HG02885 (cell line): Measurements from ENCODE around the gene AP3M1.
"Not testable (repeated sequence)": the region's sequence is repeated elsewhere in the genome, so short reads cannot be mapped to it uniquely, and the experiment has no call there.

Experiments
- ATAC-seq: cut with Tn5 transposase; IDR thresholded peaks from one replicate; pipeline ENCODE4 v1.9.1; 2021; ENCODE audit warnings: mild to moderate bottlenecking; ENCODE audit not compliant: unreplicated experiment, poor library complexity

AP3M1 gene, protein sequence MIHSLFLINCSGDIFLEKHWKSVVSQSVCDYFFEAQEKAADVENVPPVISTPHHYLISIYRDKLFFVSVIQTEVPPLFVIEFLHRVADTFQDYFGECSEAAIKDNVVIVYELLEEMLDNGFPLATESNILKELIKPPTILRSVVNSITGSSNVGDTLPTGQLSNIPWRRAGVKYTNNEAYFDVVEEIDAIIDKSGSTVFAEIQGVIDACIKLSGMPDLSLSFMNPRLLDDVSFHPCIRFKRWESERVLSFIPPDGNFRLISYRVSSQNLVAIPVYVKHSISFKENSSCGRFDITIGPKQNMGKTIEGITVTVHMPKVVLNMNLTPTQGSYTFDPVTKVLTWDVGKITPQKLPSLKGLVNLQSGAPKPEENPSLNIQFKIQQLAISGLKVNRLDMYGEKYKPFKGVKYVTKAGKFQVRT

DNA sequence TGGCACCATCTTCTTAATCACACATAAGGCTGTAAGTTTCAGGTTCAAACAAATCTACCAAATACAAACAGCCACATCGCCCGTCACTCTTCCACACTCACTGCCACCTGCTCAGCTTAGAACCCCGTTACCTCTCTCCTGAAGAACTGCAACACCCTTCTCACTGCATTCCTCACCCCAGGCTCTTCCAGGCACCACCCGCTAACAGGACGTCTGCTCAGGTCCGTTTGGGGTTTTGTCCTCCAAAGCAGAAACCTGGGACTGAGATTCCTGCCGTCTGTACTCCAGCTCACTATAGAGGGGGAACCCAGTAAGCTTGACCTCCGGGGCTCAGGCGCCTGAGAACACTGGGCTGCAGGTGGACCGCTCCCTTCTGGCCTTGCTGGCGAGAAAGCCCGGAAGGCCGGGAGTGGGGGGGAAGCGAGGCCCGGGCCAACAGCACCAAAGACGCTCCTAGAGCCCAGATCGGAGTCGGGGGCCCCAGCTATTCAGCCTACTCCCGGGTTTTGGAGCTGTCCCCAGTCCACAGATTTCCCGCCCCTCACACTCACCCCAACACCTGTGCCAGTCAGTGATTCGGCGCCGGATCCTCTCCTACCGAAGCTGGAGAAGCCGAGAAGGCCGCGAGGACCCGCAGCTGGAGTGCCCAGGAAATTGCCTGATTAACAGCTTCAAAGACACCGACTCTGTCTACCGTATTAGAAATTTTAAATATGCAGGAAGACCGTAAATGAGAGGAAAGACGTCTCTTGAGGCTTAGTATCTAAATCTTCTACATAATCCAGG lies at the start of gene AP3M1:
TSS of gene AP3M1 (minus strand) at position 625 of the 786 bp plus-strand sequence. CDS start 12,449 bp downstream, outside the sequence.
- ATAC-seq = peak; percentile 32

DNA sequence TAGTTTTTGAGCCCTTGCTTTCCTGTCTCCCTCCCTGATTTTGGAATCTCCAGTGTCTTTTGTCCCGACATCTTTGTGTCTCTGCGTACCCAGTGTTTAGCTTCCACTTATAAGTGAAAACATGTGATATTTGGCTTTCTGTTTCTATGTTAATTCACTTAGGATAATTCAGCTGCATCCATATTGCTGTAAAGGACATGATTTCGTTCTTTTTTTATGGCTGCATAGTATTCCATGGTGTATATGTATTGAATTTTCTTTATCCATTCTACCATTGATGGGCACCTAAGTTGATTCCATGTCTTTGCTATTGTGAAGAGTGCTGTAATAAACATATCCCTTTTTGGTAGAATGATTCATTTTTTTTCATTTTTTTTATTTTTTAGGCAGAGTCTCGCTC lies 48.7 kb upstream of the AP3M1 start:
- no peak for ATAC-seq

DNA sequence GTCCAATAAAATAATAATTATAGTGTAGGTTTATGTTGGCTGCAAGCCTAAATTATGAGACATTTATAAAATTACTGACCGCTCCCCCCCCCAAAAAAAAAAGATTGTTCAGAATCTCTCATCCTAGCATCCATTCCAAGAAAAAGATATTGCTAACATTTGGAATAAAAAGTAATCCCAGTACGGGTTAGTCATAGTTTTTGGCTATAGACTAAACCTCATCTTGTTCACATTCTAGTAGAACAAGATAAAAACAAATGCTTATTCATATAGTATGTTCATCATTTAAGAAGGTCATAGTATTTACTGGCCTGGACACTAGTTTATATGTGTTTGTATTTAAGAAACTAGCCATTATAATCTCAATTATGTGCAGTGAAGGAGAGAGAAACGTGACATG lies 44.4 kb upstream of the AP3M1 start:
- ATAC-seq = no peak

DNA sequence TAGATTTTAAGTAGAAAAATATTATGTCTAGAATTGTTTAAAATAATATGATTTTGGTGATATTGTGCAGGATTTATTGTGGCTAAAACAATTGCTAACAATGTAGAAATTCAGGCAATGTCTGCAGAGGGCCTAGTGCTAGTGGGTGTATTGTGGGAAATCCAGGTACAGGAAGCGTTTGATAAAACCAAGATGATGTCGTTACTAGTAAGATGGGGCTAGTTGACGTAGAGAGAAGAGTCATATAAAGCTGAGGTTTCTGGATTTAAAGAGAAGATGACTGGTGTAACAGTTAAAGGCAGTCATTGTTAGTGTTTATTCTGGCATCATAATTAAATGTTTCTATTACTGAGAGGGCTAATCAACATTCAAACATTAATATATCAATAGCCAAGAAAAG lies 43.9 kb upstream of the AP3M1 start:
- no peak for ATAC-seq

DNA sequence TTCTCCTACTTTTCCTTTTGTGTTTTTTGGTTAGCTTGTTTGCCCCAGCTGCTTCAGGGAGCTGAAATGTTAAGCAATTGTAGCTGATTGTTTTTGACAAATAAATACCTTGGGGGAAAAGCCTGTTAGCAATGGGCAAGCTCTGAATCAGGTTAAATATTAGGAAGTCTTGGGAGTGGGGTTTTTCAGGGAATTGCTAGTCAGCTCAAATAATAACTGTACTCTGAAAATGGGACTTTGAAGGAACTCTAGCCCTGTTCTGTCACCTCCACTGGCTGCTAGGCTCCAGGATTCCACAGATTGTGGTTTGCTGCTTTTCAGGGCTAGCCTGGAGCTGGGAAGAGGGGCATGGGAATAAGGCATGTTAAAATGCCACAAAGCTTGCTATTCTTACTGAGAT lies 39.9 kb upstream of the AP3M1 start:
- no peak for ATAC-seq

DNA sequence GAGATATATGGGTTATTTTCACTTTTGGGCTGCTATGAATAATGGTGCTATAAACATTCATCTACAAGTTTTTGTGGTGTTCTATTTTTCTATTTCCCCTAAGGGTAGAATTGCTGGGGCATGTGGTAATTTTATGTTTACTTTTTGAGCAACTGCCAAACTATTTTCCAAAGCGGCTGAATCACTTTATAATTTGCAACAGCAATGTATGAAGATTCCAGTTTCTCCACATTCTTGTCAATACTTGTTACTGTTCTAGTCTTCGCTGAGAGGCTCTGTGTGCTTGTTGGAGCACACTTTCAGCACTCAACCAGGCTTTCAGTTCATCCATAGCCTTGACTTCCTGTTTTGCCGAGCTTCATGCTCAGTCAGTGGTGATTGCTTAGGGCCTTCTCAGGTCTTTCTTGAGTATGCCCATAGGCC lies 39.4 kb upstream of the AP3M1 start:
- ATAC-seq = peak; percentile 62

DNA sequence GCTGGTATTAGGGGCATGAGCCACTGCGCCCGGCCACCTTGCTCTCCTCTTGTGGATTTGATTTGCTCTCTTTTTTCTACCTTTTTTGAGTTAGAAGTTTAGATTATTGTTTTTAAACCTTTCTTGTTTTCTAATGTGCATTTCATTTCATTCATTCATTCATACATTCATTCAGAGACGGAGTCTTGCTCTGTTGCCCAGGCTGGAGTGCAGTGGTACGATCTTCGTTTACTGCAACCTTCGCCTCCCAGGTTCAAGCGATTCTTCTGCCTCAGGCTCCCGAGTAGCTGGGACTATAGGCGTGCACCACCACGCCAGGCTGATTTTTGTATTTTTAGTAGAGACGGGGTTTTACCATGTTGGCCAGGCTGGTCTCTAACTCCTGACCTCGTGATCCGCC lies 38.0 kb upstream of the AP3M1 start:
- not testable (repeated sequence) for ATAC-seq

DNA sequence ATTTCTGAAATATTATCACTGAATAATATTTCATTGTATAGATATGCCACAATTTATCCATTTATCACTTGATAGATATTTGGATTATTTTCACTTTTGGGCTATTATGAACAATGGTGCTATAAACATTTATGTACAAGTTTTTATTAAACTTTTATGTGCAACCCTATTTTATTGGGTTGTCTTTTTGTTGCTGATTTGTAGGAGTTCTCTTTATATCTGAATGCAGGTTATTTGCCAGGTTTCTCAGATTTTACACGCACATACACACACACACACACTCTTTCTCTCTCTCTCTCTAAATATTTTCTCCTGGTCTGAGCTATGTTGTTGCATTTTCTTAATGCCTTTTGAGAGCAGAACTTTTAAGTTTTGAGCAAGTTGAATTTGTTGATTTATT lies 36.6 kb upstream of the AP3M1 start:
- no peak for ATAC-seq

DNA sequence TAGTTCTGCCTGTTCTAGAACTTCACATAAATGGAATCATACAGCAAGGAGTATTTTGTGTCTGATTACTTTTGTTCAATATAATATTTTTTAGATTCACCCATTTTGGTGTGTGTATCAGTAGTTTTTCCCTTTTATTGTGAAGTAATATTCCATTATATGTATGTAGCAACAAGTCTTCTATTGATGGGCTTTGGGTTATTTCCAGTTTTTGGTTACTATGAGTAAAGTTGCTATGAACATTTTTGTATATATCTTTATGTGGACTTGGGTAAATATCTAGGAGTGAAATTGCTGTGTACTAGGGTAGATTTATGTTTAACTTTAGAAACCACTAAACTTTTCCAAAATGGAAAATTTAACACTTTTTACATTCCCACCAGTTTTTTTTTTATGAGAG lies 36.0 kb upstream of the AP3M1 start:
- no peak for ATAC-seq

DNA sequence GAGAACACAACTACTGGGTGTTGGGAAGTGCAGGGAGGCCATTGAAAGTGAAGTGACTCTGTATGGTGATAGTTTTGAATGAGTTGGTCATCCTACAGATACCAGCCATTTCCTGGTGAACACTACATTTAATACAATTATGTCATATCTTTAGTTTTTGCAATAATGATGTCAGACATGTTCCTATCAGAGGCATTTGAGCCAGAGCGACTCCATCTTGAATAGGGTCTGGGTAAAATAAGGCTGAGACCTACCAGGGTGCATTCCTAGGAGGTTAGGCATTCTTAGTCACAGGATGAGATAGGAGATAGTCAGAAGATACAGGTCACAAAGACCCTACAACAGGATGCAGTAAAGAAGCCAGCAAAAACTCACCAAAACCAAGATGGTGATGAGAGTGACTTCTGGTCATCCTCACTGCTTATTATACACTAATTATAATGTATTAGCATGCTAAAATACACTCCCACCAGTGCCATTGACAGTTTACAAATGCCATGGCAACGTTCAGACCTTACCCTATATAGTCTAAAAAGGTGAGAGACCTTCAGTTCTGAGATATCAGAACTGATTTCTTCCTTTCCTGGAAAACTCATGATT lies 28.6 kb upstream of the AP3M1 start:
- ATAC-seq = no peak

DNA sequence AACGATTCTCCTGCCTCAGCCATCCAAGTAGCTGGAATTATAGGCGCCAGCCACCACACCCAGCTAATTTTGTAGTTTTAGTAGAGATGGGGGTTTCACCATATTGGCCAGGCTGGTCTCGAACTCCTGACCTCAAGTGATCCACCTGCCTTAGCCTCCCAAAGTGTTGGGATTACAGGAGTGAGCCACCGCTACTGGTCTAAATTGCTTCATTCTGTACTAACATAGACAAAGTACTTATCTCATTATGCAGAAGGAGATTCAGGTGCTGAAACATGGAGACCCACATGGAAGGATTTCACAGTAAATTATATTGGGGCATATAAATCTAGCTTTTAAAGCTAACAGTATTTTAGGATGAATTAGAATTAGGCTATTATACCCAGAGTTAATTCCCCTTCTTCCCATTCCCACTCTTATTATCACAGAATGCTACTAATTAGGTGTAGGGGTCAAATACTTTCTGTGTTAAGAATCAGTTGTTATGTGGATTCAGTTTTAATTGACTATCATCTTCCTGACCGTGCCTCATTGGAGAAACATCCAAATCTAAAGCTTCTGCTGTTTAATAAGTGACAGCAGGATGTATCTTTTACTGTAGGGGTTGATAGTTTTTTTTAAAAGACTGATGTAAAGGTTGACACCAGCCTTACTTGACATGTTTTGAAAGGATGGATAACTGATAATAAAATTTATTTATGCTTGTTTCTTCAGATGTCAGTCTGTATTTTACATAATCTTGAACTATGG lies 27.6 kb upstream of the AP3M1 start:
- no peak for ATAC-seq

DNA sequence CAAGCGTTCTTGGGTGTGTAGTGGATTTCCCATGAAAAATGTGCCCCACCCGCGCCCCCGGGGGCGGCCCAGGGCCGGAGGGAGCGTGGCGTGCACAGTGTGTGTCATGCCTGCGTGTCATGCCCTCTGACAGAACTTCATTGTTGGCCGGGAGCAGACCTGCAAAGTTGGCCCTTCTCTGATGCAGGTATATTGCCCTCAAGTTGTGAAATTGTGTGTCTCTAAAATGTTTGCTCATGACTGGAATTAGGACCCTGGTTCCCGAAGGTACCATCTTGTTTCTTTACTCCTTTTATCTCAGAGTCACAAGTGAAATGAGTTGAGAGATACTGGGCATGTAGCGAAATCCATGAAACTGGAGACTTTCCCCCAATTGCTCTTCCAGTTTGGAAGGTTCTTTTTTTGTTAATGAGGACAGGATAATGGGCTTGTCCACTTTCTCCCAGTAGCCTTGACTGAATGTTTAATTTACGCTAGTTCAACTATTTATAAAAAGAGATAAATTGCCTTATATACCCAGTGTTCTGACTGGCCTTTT lies 26.6 kb upstream of the AP3M1 start:
- ATAC-seq = peak; percentile 23

DNA sequence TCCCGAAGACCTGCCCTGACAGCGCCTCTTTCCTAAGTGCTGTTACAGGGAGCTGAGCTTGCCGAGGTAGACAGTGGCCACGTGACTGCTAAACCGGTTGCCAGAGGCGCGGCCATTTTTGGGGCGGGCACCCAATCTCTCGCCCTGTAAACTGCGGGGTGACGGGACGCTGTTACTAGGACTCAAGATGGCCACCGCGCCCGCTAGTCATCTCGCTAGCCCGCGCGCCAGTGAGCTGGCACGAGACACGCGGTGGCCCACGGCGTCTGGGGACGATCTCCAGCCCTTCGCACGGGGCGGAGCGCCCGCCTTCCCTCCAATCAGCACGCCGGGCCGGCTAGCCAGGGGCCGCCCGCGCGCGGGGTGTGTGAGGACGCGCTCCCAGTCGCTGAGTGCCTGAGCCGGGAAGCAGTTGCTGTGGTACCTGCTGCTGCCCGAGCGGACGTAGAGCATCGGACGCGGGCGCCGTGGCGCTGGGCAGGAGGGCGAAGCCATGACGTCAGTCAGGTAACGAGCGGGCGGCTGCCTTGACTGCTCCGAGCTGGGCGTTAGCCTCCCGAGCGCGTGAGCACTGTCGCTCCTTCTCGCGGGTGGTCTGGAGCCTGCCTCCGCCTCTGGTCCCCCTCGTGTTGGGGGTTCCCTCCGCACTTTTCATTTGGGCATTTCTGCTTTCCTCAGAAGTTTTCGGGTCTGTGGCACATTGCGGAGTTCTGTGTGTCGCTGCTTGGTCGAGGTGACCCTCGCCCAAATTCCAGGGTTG lies 25.9 kb upstream of the AP3M1 start:
- ATAC-seq = peak; percentile 90

DNA sequence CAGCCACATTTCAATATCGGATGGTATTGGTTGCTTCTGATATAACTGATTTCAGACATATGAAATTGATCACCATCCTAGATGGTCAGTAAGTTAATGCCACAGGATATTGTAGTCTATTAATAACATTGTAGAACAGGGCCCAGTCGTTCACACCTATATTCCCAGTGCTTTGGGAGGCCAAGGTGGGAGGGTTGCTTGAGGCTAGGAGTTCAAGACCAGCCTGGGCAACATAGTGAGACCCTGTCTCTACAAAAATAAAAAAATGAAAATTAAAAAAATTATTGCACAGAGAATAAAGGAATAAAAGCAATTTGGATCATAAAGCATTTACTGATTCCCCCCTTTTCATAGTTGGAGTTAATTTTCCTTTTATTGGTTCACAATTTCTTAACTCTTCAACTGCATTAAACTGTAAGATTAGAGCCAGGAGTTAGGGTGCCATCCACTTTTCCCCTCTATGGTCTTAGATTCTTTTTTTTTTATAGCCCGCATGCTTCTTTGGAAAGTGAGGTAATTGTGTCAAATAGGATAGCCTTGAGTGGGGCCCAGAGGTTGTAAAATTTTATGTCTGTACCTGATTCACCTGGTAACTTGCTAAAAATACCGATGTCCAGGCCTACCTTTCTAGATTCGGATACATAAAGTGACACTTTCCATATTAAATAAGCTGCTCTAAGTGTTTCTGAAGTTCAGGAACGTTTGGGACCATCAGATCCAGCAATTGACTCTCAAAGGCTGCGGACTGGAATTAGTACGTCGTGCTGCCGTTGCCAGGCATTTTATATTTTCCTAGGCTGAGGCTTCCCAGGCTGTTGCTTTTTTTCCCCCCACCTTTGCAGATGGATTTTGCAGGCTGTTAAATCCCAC lies 25.1 kb upstream of the AP3M1 start:
- no peak for ATAC-seq

DNA sequence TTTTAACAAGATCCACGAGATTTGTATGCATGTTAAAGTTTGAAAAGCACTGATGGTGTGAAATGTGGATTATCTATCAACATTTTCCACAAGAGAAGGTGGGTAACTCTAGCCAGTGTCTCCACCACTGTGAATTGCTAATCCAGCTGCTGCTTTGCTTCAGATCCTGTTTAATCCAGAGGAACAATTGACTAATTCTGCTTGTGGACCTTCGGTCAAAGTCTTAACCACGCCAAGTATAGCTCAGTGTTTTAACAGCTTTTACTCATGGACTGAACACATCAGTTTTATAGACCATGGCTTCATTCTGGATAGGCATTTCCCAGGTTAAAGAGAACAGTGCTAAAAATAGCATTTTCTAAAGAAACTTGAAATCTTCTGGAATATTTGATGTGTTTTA lies 23.9 kb upstream of the AP3M1 start:
- no peak for ATAC-seq

DNA sequence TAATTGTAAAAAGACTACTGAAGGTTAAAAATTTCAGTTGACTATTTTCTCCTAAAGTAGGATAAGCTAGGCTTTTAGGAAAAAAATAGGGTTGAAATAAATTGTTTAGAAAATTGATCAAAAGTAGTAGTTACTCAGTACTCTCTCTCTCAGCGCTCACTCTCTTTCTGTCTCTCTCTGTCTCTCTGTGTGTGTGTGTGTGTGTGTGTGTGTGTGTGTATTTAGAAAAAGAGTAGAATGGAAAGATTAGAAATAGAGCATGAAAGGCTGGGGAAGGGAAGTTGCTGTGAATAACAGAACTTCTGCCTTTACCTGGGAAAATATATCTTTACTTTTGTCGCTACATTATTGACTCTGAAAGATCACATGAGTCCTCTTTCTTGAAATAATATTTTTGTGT lies 21.0 kb upstream of the AP3M1 start:
- ATAC-seq = no peak

DNA sequence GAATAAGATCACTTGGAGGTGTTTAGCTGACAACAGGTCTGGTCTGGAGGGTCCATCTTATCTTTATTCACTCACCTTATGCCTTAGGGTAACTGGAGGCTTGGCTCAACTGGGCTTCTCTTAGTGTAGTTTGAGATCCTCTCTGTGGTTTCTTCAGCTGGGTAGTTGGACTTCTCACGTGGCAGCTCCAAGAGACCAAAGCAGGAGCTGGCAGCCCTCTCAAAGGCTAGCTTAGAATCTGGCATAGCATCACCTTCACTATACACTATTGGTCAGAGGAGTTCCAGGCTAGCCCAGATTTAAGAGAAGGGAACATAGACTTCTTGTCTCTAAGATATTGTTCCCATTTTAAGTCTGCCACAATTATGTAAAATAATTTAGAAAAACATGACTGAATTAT lies 16.8 kb upstream of the AP3M1 start:
- ATAC-seq = no peak

DNA sequence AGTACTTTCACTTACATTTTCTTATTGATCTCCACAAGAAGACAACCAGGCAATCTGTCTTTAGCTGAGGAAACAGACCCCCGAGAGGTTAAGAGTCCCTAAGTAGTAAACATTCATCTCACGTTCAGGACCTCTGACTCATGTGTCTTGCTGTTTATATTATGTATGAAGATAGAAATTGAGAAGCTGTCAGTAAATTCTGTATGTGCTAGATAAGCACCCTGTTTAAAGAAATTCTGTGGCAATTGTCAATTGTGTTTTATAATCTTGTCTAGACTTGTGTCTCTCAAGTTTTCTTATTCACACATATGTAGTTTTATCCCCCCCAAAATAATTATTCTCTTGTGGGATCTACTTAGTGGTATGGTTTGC lies 14.9 kb upstream of the AP3M1 start:
- no peak for ATAC-seq
